ENCODE data around the gene OVOL3.

The OVOL3 gene

GRCh38 chr19:36112678-36113077 lies 1.7 kb downstream of the OVOL3 start:
- H3K36me3 ChIP-seq (ENCODE audit: control insufficient read depth, low read length) = peaks cover 39% of the 10 kb centered on the region
- H3F3A ChIP-seq (ENCODE audit: control insufficient read depth, insufficient read depth) = no peaks in the 10 kb centered on the region
- H3K27ac ChIP-seq (ENCODE audit: low read depth, low read length) = no peak overlapping the region
- no peaks in the 10 kb centered on the region for H3K9me3 ChIP-seq (ENCODE audit: control insufficient read depth, insufficient read depth, low read length)
- H3K4me2 ChIP-seq (ENCODE audit: low read length) = no peak overlapping the region
- no peak overlapping the region for H3K4me3 ChIP-seq (ENCODE audit: low read length)
- peaks cover 6% of the 10 kb centered on the region; the same call in 1 of the 2 replicates for H4K20me1 ChIP-seq (ENCODE audit: control insufficient read depth, insufficient read depth, low read depth, low read length)
- TF ChIP-seq CTCF (IDR thresholded peaks at IDR 0.05; ENCODE audit: low read depth, low read length, poor library complexity, severe bottlenecking) (no peak), EZH2phosphoT487 (IDR thresholded peaks at IDR 0.05; ENCODE audit: borderline replicate concordance, low read length) (no peak)
- H3K79me2 ChIP-seq (ENCODE audit: control insufficient read depth, low read length) = peaks cover 35% of the 10 kb centered on the region
- H3K9me2 ChIP-seq (replicated peaks; ENCODE audit: control insufficient read depth, low read length) = no peaks in the 10 kb centered on the region
- peaks cover 29% of the 10 kb centered on the region for H3K4me1 ChIP-seq (ENCODE audit: control insufficient read depth, low read length)
- no peaks in the 10 kb centered on the region for H3K27me3 ChIP-seq (ENCODE audit: control insufficient read depth, low read length)

- peaks cover 29% of the 10 kb centered on the region for H3K4me1 ChIP-seq (ENCODE audit: control insufficient read depth, low read length)
- H3K27me3 ChIP-seq (ENCODE audit: control insufficient read depth, low read length) = no peaks in the 10 kb centered on the region
- H3K79me2 ChIP-seq (ENCODE audit: control insufficient read depth, low read length) = peaks cover 38% of the 10 kb centered on the region
- H3K9me2 ChIP-seq (replicated peaks; ENCODE audit: control insufficient read depth, low read length) = no peaks in the 10 kb centered on the region
- no peak overlapping the region for H3K27ac ChIP-seq (ENCODE audit: low read depth, low read length)
- no peaks in the 10 kb centered on the region for H3F3A ChIP-seq (ENCODE audit: control insufficient read depth, insufficient read depth)
- peak overlapping the region; percentile 99 for H3K4me3 ChIP-seq (ENCODE audit: low read length)
- H3K4me2 ChIP-seq (ENCODE audit: low read length) = peak overlapping the region; percentile 79
- H4K20me1 ChIP-seq (ENCODE audit: control insufficient read depth, insufficient read depth, low read depth, low read length) = peaks cover 6% of the 10 kb centered on the region; the same call in 1 of the 2 replicates
- H3K9me3 ChIP-seq (ENCODE audit: control insufficient read depth, insufficient read depth, low read length) = no peaks in the 10 kb centered on the region
- peaks cover 43% of the 10 kb centered on the region for H3K36me3 ChIP-seq (ENCODE audit: control insufficient read depth, low read length)
- TF ChIP-seq EZH2phosphoT487 (IDR thresholded peaks at IDR 0.05; ENCODE audit: borderline replicate concordance, low read length) (no peak), CTCF (IDR thresholded peaks at IDR 0.05; ENCODE audit: low read depth, low read length, poor library complexity, severe bottlenecking) (peak; percentile 1)
Observed at GRCh38 chr19:36113425-36113824, 2.5 kb downstream of the OVOL3 start.

GRCh38 chr19:36113894-36114720 lies 3.2 kb downstream of the OVOL3 start:
- Histone ChIP-seq H3K4me3 (ENCODE audit: low read length) (peak overlapping the region; percentile 99), H3K4me1 (ENCODE audit: control insufficient read depth, low read length) (peaks cover 29% of the 10 kb centered on the region), H3K36me3 (ENCODE audit: control insufficient read depth, low read length) (peaks cover 47% of the 10 kb centered on the region), H3K9me2 (replicated peaks; ENCODE audit: control insufficient read depth, low read length) (no peaks in the 10 kb centered on the region), H3K9me3 (ENCODE audit: control insufficient read depth, insufficient read depth, low read length) (no peaks in the 10 kb centered on the region), H3K27ac (ENCODE audit: low read depth, low read length) (peak overlapping the region; percentile 69), H3K4me2 (ENCODE audit: low read length) (peak overlapping the region; percentile 79), H3K79me2 (ENCODE audit: control insufficient read depth, low read length) (peaks cover 38% of the 10 kb centered on the region), H3K27me3 (ENCODE audit: control insufficient read depth, low read length) (no peaks in the 10 kb centered on the region), H4K20me1 (ENCODE audit: control insufficient read depth, insufficient read depth, low read depth, low read length) (peaks cover 6% of the 10 kb centered on the region; the same call in 1 of the 2 replicates), H3F3A (ENCODE audit: control insufficient read depth, insufficient read depth) (no peaks in the 10 kb centered on the region)
- TF ChIP-seq EZH2phosphoT487 (IDR thresholded peaks at IDR 0.05; ENCODE audit: borderline replicate concordance, low read length) (no peak), CTCF (IDR thresholded peaks at IDR 0.05; ENCODE audit: low read depth, low read length, poor library complexity, severe bottlenecking) (no peak)
